Measurements from ENCODE around the gene DMTF1. TPM values are rescaled to one million over a fixed set of nuclear protein-coding genes. Genes with fewer than 3 reads are reported as not detected.
"Not testable (repeated sequence)": the region's sequence is repeated elsewhere in the genome, so short reads cannot be mapped to it uniquely, and the experiment has no call there.

DMTF1 gene
- total RNA-seq, 4 donors from 2014 or later: 77.4 to 157 (median 121) TPM

DNA sequence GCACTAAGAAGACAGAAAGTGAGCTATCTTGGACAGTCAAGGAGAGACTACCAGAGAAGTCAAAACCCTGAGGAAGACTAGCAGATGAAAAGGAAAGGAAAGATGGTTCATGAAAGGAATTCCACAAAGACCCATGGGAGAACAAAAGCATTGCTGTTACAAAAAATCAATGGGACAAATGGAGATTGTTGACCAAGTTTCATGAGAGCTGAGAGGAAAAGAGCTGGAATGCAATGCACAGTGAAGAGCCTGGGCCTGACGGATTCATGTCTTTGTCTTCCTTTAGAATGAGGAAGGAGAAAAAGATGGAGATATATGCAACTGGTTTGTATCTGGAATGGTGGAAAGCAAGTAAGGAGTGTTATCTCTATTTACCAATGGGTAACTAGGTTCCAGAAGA is 50.0 kb downstream of the DMTF1 start:
- Histone ChIP-seq H3K4me1 (peaks cover 0 to 5% (median 0%) of the 10 kb centered on the region in 4 donors), H3K27ac (no peak overlapping the region), H3K4me3 (no peak overlapping the region), H3K27me3 (no peaks in the 10 kb centered on the region), H3K9me3 (peaks cover 7 to 18% of the 10 kb centered on the region in 2 donors), H3K36me3 (peaks cover 0 to 6% (median under 1%) of the 10 kb centered on the region in 4 donors)
- in situ Hi-C loops (cut with MboI; ENCODE audit: low pct_ligation_motif_present in 1 of 4, low pct_unique_long_range_greater_than_20kb in 1 of 4, low sequenced_read_pairs in 3 of 4) (no loop called here), intact Hi-C loops (cut with DNase I; ENCODE audit: low total_unique reads) (no loop called here)
- no peak for TF ChIP-seq POLR2AphosphoS5 (IDR thresholded peaks at IDR 0.05)
- no peak for DNase-seq
- 80 to 92% methylated on average over 1 of the region's 1 CpG for WGBS, 2 donors (ENCODE audit: low coverage in 1 of 2)

DNA sequence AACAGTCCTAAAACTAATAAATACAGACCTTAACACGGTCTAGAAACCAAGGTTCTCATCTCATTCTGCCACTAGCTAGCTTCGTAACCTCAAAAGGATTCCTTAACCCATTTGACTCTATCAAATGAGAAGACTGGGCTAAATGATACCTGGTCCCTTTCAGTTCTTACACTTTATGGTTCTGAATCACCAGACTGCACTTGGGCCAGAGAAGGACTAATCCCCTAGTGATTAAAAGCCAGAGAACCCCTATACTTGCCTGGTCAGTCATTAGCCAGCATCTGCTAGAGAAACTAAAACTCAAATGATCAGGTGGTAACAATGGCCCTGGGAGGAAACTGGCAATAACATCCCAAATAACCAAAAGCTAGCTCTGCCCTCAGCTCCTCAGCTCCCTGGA is 50.5 kb downstream of the DMTF1 start:
- Histone ChIP-seq H3K27ac (no peak overlapping the region), H3K36me3 (peaks cover 0 to 4% (median 0%) of the 10 kb centered on the region in 4 donors), H3K27me3 (no peaks in the 10 kb centered on the region), H3K4me3 (no peak overlapping the region), H3K9me3 (peaks cover 7 to 18% of the 10 kb centered on the region in 2 donors), H3K4me1 (peaks cover 0 to 5% (median 0%) of the 10 kb centered on the region in 4 donors)
- in situ Hi-C loops (cut with MboI; ENCODE audit: low pct_ligation_motif_present in 1 of 4, low pct_unique_long_range_greater_than_20kb in 1 of 4, low sequenced_read_pairs in 3 of 4): no loop called here
- intact Hi-C loops (cut with DNase I; ENCODE audit: low total_unique reads): no loop called here
- TF ChIP-seq EP300 (IDR thresholded peaks at IDR 0.05; ENCODE audit: low read depth) (no peak), POLR2A (IDR thresholded peaks at IDR 0.05) (no peak), POLR2AphosphoS5 (IDR thresholded peaks at IDR 0.05) (no peak)
- TF ChIP-seq, protein P1, sequence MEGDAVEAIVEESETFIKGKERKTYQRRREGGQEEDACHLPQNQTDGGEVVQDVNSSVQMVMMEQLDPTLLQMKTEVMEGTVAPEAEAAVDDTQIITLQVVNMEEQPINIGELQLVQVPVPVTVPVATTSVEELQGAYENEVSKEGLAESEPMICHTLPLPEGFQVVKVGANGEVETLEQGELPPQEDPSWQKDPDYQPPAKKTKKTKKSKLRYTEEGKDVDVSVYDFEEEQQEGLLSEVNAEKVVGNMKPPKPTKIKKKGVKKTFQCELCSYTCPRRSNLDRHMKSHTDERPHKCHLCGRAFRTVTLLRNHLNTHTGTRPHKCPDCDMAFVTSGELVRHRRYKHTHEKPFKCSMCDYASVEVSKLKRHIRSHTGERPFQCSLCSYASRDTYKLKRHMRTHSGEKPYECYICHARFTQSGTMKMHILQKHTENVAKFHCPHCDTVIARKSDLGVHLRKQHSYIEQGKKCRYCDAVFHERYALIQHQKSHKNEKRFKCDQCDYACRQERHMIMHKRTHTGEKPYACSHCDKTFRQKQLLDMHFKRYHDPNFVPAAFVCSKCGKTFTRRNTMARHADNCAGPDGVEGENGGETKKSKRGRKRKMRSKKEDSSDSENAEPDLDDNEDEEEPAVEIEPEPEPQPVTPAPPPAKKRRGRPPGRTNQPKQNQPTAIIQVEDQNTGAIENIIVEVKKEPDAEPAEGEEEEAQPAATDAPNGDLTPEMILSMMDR (IDR thresholded peaks at IDR 0.05): no peak
- no peak for DNase-seq
- WGBS, 2 donors (ENCODE audit: low coverage in 1 of 2): 84 to 94% methylated on average over 2 of the region's 2 CpGs

DNA sequence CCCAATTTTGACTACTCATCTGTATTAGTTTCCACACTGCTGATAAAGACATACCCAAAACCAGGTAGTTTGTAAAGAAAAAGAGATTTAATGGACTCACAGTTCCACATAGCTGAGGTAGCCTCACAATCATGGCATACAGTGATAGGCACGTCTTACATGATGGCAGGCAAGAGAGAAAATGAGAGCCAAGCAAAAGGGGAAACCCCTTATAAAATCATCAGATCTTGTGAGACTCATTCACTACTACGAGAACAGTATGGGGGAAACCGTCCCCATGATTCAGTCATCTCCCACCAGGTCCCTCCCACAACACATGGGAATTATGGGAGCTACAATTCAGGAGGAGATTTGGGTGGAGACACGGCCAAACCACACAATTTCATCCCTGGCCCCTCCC is 51.7 kb downstream of the DMTF1 start:
- in situ Hi-C loops (cut with MboI; ENCODE audit: low pct_ligation_motif_present in 1 of 4, low pct_unique_long_range_greater_than_20kb in 1 of 4, low sequenced_read_pairs in 3 of 4): not testable (repeated sequence)
- 82% methylated on average over 4 of the region's 4 CpGs for WGBS, 2 donors (ENCODE audit: low coverage in 1 of 2)

GRCh38 chr7:87204933-87205332 is 52.7 kb downstream of the DMTF1 start:
- TF ChIP-seq, protein P1 (IDR thresholded peaks at IDR 0.05): no peak
- peaks cover 7 to 18% of the 10 kb centered on the region in 2 donors for H3K9me3 ChIP-seq
- WGBS, 2 donors (ENCODE audit: low coverage in 1 of 2): 67% methylated on average over 3 of the region's 3 CpGs; no CpG with 5 or more reads in 1 of the 2 donors
- DNase-seq: no peak
- H3K4me3 ChIP-seq: no peak overlapping the region
- peaks cover 0 to 5% (median 0%) of the 10 kb centered on the region in 4 donors for H3K4me1 ChIP-seq
- intact Hi-C loops (cut with DNase I; ENCODE audit: low total_unique reads): no loop called here
- in situ Hi-C loops (cut with MboI; ENCODE audit: low pct_ligation_motif_present in 1 of 4, low pct_unique_long_range_greater_than_20kb in 1 of 4, low sequenced_read_pairs in 3 of 4): no loop called here
- H3K27ac ChIP-seq: no peak overlapping the region
- no peaks in the 10 kb centered on the region for H3K27me3 ChIP-seq
- no peaks in the 10 kb centered on the region for H3K36me3 ChIP-seq

More for the DNA sequence above, 51.7 kb downstream of the DMTF1 start:
- H3K36me3 ChIP-seq; H3K27ac ChIP-seq; intact Hi-C loops (cut with DNase I; ENCODE audit: low total_unique reads); H3K27me3 ChIP-seq; H3K4me3 ChIP-seq; DNase-seq; H3K4me1 ChIP-seq: not testable (repeated sequence)
- peaks cover 7 to 18% of the 10 kb centered on the region in 2 donors for H3K9me3 ChIP-seq

DNA sequence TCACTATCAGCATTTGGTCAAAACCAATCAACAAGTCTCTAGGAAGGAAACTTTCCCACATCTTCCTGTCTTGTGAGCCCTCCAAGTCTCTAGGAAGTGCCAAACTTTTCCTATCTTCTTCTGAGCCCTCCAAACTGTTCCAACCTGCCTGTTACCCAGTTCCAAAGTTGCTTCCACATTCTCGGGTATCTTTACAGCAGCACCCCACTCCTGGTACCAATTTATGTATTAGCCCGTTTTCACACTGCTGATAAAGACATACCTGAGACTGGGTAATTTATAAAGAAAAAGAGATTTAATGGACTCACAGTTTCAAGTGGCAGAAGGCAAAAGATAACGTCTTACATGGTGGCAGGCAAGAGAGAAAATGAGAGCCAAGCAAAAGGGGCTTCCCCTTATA is 53.4 kb downstream of the DMTF1 start:
- H3K9me3 ChIP-seq: peaks cover 7 to 18% of the 10 kb centered on the region in 2 donors
- intact Hi-C loops (cut with DNase I; ENCODE audit: low total_unique reads): not testable (repeated sequence)

DNA sequence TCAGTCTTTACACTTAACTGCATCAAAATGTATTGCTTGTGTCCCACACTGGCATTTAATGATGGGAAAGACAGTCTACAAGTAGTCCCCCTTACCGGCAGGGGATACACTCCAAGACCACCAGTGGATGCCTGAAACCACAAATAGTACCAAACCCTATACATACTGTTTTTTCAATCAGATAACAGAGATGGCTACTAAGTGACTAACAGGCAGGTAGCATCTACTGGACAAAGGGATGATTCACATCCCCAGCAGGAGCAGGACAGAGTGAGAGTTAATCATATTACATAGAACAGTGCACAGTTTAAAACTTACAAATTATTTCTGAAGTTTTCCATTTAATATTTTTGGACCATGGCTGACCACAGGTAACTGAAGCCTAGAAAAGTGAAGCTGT is 54.1 kb downstream of the DMTF1 start:
- no peaks in the 10 kb centered on the region for H3K36me3 ChIP-seq
- TF ChIP-seq POLR2A (IDR thresholded peaks at IDR 0.05) (no peak), EP300 (IDR thresholded peaks at IDR 0.05; ENCODE audit: low read depth) (no peak), POLR2AphosphoS5 (IDR thresholded peaks at IDR 0.05) (no peak)
- TF ChIP-seq, protein P1 (IDR thresholded peaks at IDR 0.05): no peak
- intact Hi-C loops (cut with DNase I; ENCODE audit: low total_unique reads) (no loop called here), in situ Hi-C loops (cut with MboI; ENCODE audit: low pct_ligation_motif_present in 1 of 4, low pct_unique_long_range_greater_than_20kb in 1 of 4, low sequenced_read_pairs in 3 of 4) (no loop called here)
- WGBS, 2 donors (ENCODE audit: low coverage in 1 of 2): 93% methylated on average over 1 of the region's 1 CpG; no CpG with 5 or more reads in 1 of the 2 donors
- peaks cover 7 to 18% of the 10 kb centered on the region in 2 donors for H3K9me3 ChIP-seq
- no peak overlapping the region for H3K4me3 ChIP-seq
- no peak for DNase-seq
- H3K27me3 ChIP-seq: no peaks in the 10 kb centered on the region
- H3K4me1 ChIP-seq: peaks cover 0 to 11% (median 0%) of the 10 kb centered on the region in 4 donors
- H3K27ac ChIP-seq: no peak overlapping the region

More for the DNA sequence above, 53.4 kb downstream of the DMTF1 start:
- H3K27ac ChIP-seq; H3K36me3 ChIP-seq; H3K4me1 ChIP-seq; DNase-seq; H3K27me3 ChIP-seq; in situ Hi-C loops (cut with MboI; ENCODE audit: low pct_ligation_motif_present in 1 of 4, low pct_unique_long_range_greater_than_20kb in 1 of 4, low sequenced_read_pairs in 3 of 4); H3K4me3 ChIP-seq: not testable (repeated sequence)
- WGBS, 2 donors (ENCODE audit: low coverage in 1 of 2): 91 to 100% methylated on average over 3 of the region's 3 CpGs
